ENCODE measurements around the gene NXT1.

- TF ChIP-seq YY1 (IDR thresholded peaks at IDR 0.05; ENCODE audit: insufficient read depth, insufficient read length) (no peak), ZNF274 (IDR thresholded peaks at IDR 0.05; ENCODE audit: low read depth, low read length) (no peak)
Observed at GRCh38 chr20:23350904-23351838, 580 bp downstream of the NXT1 start.
